Measurements from ENCODE around the gene MTFR1L.

The MTFR1L gene

GRCh38 chr1:25819491-25820246 is at the start of gene MTFR1L:
TSS of gene MTFR1L (plus strand) at chr1:25819954. CDS start at chr1:25823105, 3,151 bp downstream.
- peak; percentile 64 for DNase-seq

DNA sequence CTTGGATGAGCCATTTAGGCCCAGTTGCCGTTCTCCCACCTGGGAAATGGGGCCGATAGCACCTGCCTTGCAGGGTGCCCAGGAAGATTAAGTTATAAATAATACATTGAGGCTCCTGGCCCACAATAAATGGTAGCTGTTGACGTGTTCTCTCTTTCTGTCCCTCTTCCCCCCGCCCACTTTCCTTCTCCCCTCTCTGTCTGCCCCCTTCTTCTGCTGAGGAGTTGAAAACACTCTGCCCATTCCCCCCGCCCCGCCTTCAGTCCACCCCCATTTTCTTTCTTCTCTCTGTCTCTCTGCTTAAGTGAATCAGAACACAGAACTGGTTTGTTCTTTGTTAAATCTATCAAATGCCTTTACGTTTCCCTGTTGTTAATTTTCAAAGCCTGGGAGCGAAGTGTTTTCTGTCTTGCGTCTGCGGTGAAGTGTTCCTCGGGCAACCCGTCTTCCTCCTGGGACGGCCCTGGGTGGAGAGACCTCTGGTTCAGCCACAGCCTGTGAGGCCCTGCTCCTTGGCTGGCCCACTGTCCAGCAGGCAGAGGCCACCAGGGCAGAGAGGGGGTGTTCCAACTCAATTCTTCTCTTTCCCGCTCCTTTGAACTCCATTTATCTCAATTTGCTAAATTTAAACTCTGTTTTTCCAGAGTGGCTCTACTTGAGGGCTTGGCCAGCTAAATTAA is 49.1 kb upstream of the MTFR1L start:
- no peak for DNase-seq

DNA sequence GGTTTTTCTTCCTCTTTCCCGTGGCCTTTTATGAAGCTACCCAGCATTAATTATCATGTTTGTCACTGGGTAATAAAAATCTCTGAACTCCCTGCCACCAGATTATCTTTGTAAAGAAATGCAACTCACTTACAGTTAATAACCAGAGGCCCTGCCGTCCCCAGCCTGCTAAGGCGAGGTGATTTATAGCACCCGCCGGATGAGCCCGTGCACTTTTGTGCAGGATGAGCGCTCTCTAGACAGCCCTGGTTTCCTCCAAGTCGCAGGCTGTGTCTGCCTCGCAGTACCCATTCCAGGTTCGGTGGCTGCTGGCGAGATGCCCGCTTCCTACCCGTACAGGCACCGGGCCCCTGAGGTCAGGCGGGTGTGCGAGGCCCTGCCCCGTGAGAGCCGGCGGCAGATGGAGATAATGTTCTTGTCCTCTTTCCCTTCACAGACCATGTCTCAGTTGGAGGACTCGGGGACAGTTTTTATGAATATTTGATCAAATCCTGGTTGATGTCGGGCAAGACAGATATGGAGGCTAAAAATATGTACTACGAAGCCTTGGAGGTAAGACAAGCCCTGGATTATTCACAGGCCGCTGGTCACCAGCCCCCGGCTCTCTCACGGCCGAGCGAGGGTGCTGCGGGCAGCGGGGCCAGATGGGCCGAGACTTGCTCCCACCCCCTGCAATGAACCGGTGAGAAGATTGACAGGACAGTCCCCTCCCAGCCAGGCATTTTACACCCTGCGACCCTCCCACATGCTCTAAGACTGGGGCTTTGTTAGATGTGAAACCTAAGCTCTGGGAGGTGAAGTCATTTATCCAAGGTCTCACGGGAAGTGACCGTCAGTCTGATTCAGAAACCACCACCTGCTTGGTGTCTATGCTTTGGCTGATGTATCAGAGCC is 48.3 kb upstream of the MTFR1L start:
- DNase-seq: no peak

GRCh38 chr1:25772164-25772563 is 47.6 kb upstream of the MTFR1L start:
- DNase-seq: no peak

DNA sequence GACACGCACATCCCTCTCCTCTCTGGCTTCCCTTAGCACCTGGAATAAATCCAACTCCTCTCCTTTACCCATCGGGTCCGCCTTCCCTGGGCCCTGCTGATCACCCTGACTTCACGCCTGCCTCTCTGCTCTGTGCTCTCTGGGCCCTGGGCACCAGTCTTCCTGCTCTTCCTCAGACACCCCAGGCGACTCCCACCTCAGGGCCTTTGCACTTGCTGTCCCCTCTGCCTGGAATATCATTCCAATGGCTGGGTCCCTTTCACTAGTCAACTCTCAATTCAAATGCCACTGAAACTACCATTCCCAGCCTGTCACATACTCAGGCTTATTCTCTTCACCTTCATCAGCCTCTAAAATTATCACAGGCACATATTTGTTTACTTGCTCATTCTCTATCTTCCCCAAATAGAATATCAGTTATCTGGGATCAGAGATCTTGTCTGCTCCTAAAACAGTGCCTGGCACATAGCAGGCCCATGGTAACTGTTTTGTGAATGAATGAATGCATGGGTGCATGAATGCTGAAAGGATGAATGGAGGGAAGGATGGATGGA is 47.0 kb upstream of the MTFR1L start:
- no peak for DNase-seq

- no peak for DNase-seq
These were observed 46.2 kb upstream of the MTFR1L start for GRCh38 chr1:25773441-25774125.

GRCh38 chr1:25774206-25774803 is 45.4 kb upstream of the MTFR1L start:
- no peak for DNase-seq

GRCh38 chr1:25774921-25775771 is 44.6 kb upstream of the MTFR1L start:
- no peak for DNase-seq

- no peak for DNase-seq
These were observed 40.4 kb upstream of the MTFR1L start for GRCh38 chr1:25779388-25779787.

DNA sequence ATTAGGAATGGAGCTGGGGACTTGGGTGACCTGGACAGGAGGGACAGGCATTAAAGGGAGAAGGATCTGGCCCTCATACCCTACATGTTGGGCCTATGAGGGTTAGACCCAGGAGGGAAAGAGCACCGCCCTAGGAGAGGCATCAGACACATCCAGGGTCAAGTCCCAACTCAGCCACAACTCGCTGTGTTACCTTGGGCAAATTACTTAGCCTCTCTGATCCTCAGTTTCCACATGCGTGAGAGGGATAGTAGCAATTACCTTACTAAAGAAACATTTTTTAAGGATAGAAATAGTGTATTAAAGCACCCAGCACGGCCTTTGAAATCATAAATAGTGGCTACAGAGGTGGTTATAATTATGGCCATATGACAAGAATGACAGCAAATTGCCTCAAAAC is 39.9 kb upstream of the MTFR1L start:
- no peak for DNase-seq

- DNase-seq: no peak
These were observed 39.2 kb upstream of the MTFR1L start for GRCh38 chr1:25780318-25781129.

DNA sequence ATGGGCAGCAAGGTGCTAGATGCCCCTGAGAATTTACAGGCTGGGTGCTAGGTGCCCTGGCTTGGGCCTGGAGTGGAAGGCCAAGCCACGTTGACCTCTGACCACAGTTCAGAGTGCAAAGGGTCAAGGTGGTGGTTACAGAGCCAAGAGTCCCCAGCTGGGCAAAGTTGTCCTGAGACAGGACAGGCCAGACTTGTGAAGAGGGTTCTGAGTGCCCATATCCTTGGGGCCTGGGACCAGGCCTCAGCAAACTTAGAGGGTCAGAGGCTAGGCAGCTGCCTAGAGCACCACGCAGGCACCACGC is 38.7 kb upstream of the MTFR1L start:
- no peak for DNase-seq

GRCh38 chr1:25782608-25783201 is 37.0 kb upstream of the MTFR1L start:
- no peak for DNase-seq

DNA sequence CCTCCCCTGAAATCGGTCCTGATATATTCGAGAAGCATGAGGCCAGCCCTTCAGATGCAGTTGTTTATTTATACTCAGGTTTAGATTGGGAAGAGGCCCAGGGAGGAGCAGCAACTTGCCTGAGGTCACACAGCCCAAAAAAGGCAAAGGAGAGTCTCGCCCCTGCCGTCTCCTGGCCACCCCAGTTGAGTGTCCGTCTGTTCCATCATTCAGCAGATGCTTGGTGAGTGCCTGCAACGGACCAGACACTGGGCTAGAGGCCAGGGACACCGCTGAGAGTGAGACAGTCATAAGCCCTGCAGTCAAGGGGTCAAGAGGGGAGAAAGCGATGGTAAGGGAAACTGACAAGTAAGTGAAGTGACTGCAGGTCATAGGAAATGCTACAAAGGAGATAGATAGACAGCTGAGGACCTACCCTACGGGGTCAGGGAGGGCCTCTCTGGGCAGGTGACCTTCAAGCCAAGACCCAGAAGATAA is 35.1 kb upstream of the MTFR1L start:
- no peak for DNase-seq

GRCh38 chr1:25785333-25786067 is 34.3 kb upstream of the MTFR1L start:
- no peak for DNase-seq

DNA sequence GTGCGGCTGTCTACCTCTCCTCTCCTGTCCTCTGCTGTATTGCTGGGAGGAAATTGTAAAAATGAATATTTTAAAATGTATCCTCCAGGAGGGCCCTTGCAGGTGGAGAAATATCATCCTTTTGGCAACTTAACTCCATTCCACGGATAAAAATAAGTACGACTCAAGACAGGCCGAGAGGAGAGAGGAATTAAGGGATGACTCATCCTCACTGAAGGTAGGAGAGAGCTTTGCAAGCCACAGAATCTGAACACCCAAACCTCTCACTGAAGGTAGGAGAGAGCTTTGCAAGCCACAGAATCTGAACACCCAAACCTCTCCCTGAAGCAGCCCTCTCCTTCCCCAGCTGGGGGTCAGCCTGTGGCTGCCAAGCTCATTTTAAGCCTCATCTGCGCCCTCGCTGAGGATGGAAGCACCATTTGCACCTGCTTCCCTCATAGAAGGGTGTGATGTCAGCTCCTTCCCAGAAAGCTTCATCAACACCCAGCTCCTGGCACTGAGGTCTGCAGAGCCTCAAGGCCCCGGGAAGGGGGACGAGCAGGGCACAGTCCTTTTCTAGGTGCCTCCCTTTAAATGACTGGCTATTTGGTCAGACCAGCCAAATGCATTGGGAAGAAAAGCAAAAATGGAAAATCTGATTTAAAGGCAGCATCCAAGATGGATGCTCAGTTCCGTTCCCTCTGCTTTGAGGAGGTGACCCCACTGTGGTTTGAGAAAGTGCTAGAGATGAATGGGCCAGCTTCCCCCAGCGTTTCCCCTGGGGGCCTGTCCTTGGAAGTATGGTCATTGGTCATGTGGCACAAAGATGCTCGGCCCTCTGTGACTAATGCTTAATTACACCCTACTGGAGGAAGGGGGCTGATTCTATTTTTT is 32.6 kb upstream of the MTFR1L start:
- DNase-seq: no peak

DNA sequence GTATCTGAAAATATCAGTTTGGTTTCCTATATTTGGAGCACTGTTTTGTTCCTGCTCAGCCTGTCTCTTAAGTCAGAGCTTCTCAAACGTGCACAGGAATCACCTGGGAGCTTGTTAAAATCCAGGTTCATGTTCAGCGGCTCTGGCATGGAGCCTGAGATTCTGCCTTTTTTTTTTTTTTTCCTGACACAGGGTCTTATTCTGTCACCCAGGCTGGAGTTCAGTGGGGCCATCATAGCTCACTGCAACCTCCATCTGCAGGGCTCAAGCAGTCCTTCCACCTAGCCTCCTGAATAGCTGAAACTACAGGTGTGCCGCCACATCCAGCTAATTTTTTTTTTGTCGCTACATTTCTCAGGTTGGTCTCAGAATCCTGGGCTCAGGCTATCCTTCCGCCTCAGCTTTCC is 32.0 kb upstream of the MTFR1L start:
- DNase-seq: no peak

DNA sequence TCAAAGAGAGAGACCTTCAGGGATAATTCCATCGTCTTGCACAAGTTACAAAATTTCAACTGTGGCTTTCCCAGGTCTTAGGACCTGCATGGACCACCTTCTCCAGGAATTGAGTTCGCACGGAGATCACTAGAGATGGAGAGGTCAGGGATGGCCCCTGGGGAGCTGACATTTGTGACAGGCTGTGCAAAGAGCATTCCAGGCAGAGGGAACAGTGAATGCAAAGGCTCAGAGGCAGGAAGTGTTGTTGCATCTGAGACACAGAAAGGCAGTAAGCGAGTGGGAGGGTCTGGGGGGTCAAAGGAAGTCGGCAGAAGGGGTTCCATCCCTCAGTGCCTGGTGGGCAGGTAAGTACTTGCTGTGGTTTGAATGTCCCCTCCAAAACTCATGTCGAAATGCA is 29.3 kb upstream of the MTFR1L start:
- DNase-seq: no peak
